Prostate gland (tissue), 2 donors: Measurements from ENCODE around the gene CDKL5. TPM values are rescaled to one million over a fixed set of nuclear protein-coding genes. Genes with fewer than 3 reads are reported as not detected.

Source experiments
- DNase-seq: peaks from one replicate; pipeline ENCODE4 v3.0.0-alpha.2; 2019; ENCODE audit warnings: low spot score
- H3K27ac ChIP-seq, 2 donors: fragments of 200-600 bp; sonication (generic); 2 replicates each; pipeline ENCODE4 v1.5.1; 2017 to 2019
- H3K27me3 ChIP-seq: fragments of 200-600 bp; sonication (generic); replicated peaks from 2 replicates; pipeline ENCODE4 v1.5.1; 2019; ENCODE audit not compliant: insufficient read depth
- H3K36me3 ChIP-seq, 2 donors: fragments of 200-600 bp; sonication (generic); 1 replicate in 1 of 2; 2 replicates in 1 of 2; pipeline versions ENCODE4 v1.5.1 to v1.8.1; 2017 to 2019
- H3K4me1 ChIP-seq: fragments of 200-600 bp; sonication (generic); replicated peaks from 2 replicates; pipeline ENCODE4 v1.5.1; 2019
- H3K4me3 ChIP-seq, 2 donors: fragments of 200-600 bp; sonication (generic); 2 replicates each; pipeline ENCODE4 v1.5.1; 2017 to 2019
- H3K9me3 ChIP-seq: fragments of 200-600 bp; sonication (generic); 2 replicates; pipeline ENCODE4 v1.5.1; 2017
- POLR2A ChIP-seq: fragments of 450-650 bp; IDR thresholded peaks from one replicate; pipeline ENCODE4 v1.6.1; 2016; ENCODE audit warnings: antibody characterized with exemption, mild to moderate bottlenecking
- POLR2AphosphoS5 ChIP-seq: sonication (generic); formaldehyde crosslinking; IDR thresholded peaks from one replicate; pipeline ENCODE4 v1.6.1; 2017; ENCODE audit warnings: antibody characterized with exemption
- WGBS: methylation state at CpG from one replicate; pipeline ENCODE4 v1.1.5; 2018; 5-methylcytosine and 5-hydroxymethylcytosine counted together
- intact Hi-C: fragments of 100-400 bp; cut with DNase I; formaldehyde crosslinking; loops from one replicate; pipeline ENCODE4 v1.14.2; 2022
- total RNA-seq, 2 donors: library from RNA; depleted of rRNA; stranded (reverse); fragments of >200 nt; gene quantifications; one replicate each; pipeline ENCODE4 v1.1.0, GENCODE V29; 2016
- TF ChIP-seq, protein P1 (sequence below), 4 experiments: fragments of 200-600 bp in 2 of 4; fragments of 450-650 bp in 2 of 4; sonication (generic) in 2 of 4; IDR thresholded peaks; 1 replicate in 3 of 4; 2 replicates in 1 of 4; pipeline ENCODE4 v1.5.1; 2016 to 2019; ENCODE audit warnings: antibody characterized with exemption in 4 of 4, mild to moderate bottlenecking in 2 of 4, moderate library complexity in 2 of 4

CDKL5 gene
- total RNA-seq, 2 donors from 2014 or later: 14.5 to 18.8 TPM

DNA sequence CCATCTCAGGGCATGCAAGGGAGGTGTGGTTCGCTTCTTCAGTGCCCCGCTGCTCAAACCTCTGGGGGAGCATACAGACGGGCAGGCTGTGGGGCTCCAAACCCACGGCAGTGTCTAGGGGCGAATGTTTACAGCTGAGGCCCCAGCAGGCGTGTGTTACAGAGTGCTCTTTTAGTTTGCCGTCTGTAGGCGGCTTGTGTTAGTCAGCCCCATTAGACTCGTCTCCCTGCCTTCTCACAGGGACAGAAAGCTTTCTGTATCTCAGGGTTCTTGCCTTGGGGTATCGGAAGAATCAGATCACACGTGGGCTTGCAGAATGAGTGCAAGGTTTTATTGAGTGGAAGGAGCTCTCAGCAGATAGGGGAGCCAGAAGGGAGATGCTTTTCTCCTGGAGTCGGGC lies 235.9 kb downstream of the CDKL5 start:
- no peaks in the 10 kb centered on the region for H3K27me3 ChIP-seq
- WGBS: 90% methylated on average over 8 of the region's 12 CpGs
- no peaks in the 10 kb centered on the region for H3K9me3 ChIP-seq
- TF ChIP-seq POLR2A: no peak
- TF ChIP-seq, protein P1, sequence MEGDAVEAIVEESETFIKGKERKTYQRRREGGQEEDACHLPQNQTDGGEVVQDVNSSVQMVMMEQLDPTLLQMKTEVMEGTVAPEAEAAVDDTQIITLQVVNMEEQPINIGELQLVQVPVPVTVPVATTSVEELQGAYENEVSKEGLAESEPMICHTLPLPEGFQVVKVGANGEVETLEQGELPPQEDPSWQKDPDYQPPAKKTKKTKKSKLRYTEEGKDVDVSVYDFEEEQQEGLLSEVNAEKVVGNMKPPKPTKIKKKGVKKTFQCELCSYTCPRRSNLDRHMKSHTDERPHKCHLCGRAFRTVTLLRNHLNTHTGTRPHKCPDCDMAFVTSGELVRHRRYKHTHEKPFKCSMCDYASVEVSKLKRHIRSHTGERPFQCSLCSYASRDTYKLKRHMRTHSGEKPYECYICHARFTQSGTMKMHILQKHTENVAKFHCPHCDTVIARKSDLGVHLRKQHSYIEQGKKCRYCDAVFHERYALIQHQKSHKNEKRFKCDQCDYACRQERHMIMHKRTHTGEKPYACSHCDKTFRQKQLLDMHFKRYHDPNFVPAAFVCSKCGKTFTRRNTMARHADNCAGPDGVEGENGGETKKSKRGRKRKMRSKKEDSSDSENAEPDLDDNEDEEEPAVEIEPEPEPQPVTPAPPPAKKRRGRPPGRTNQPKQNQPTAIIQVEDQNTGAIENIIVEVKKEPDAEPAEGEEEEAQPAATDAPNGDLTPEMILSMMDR (IDR thresholded peaks at IDR 0.05): no peak
- TF ChIP-seq POLR2AphosphoS5: no peak
- no peak overlapping the region for H3K27ac ChIP-seq
- no peaks in the 10 kb centered on the region for H3K36me3 ChIP-seq
- DNase-seq: no peak
- no peaks in the 10 kb centered on the region for H3K4me1 ChIP-seq
- no peak overlapping the region for H3K4me3 ChIP-seq
- intact Hi-C loops: no loop called here

GRCh38 chrX:18664947-18665346 lies 239.5 kb downstream of the CDKL5 start:
- no peak overlapping the region for H3K27ac ChIP-seq
- H3K27me3 ChIP-seq: no peaks in the 10 kb centered on the region
- TF ChIP-seq POLR2A (no peak), POLR2AphosphoS5 (no peak)
- TF ChIP-seq, protein P1 (IDR thresholded peaks at IDR 0.05): no peak
- no peak for DNase-seq
- H3K4me1 ChIP-seq: no peaks in the 10 kb centered on the region
- no peaks in the 10 kb centered on the region for H3K9me3 ChIP-seq
- H3K4me3 ChIP-seq: no peak overlapping the region
- no peaks in the 10 kb centered on the region for H3K36me3 ChIP-seq
- intact Hi-C loops: no loop called here
- WGBS: 91% methylated on average over 8 of the region's 8 CpGs

- TF ChIP-seq POLR2A (no peak), POLR2AphosphoS5 (no peak)
- TF ChIP-seq, protein P1 (IDR thresholded peaks at IDR 0.05): no peak
- intact Hi-C loops: no loop called here
- H3K4me3 ChIP-seq: no peak overlapping the region
- no peak for DNase-seq
- no peak overlapping the region for H3K27ac ChIP-seq
- no peaks in the 10 kb centered on the region for H3K9me3 ChIP-seq
- H3K4me1 ChIP-seq: no peaks in the 10 kb centered on the region
- H3K27me3 ChIP-seq: no peaks in the 10 kb centered on the region
- 86% methylated on average over 13 of the region's 15 CpGs for WGBS
- H3K36me3 ChIP-seq: no peaks in the 10 kb centered on the region
These were observed 241.2 kb downstream of the CDKL5 start for GRCh38 chrX:18666614-18667013.

DNA sequence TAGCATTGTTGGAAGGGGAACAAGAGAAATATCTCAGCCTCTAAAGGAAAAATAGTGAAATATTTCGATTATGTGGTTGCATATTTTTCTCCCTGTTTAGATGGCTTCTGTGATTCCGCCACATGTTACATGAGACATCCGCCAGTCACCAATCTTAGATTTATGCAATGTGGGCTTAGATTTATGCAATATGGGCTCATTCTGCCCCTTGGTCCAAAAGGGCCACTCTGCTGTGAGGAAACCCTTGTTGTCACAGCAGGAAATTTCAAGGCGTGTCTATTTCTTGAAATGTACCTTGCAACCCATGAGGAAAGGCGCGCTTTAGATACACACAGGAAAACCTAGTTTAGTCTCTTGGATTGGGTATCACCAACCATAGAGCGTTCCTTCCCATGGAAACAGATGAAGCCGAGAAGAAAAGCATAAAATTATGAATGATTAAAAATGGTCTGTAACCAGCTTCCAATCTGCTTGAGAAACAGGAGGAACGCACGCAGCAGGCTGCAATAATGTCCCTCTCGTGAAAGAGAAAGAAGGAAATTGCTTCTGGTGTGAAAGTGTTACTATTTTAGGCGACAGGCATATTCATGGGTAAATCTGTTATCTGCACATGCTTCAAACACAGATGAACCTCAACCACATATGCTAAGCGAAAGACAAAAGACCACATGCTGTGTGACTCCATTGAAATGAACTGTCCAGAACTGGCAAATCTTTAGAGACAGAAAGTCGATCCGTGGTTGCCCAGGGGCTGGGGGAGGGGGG lies 242.8 kb downstream of the CDKL5 start:
- WGBS: 76% methylated on average over 15 of the region's 15 CpGs
- intact Hi-C loops: no loop called here
- DNase-seq: no peak

More for the DNA sequence above, 242.8 kb downstream of the CDKL5 start:
- Histone ChIP-seq H3K4me1 (no peaks in the 10 kb centered on the region), H3K9me3 (no peaks in the 10 kb centered on the region), H3K36me3 (no peaks in the 10 kb centered on the region), H3K27me3 (no peaks in the 10 kb centered on the region), H3K27ac (no peak overlapping the region), H3K4me3 (no peak overlapping the region)
- TF ChIP-seq POLR2AphosphoS5: no peak
- TF ChIP-seq, protein P1 (IDR thresholded peaks at IDR 0.05): no peak
- no peak for TF ChIP-seq POLR2A
